22Rv1 (cell line): Measurements from ENCODE around the gene CTR9.
A peak's percentile ranks its signal among the peaks of the same experiment; 100 is the strongest.

Experiments
- H3K27ac ChIP-seq: fragments of 450-650 bp; 2 replicates; pipeline ENCODE4 v1.5.1; 2017
- CTCF ChIP-seq: fragments of 450-650 bp; IDR thresholded peaks from 2 replicates; pipeline ENCODE4 v1.5.1; 2017; ENCODE audit warnings: mild to moderate bottlenecking
- ZFX ChIP-seq: fragments of 450-650 bp; IDR thresholded peaks from 2 replicates; pipeline ENCODE4 v1.6.1; 2017; ENCODE audit warnings: antibody characterized with exemption, borderline replicate concordance

Gene CTR9

DNA sequence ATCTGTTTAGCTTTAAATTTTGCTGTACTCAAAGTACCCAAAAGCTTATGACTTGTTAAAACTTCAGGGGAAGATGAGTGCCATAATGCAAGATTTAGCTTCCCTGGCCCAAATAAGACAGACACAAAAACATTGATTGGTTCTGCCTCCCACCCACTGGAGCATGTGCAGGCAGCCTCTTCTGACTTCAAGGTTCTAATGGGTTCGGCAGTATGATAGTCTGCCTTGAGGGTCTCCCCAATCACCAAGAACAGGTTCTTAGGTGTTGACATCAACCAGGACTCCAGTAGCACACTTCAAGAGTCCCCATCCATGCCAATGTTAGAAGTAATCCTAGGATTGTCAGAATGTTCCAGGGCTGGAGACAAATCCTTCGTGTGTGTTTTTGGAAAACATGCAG lies 45.1 kb downstream of the CTR9 start:
- TF ChIP-seq ZFX (no peak), CTCF (no peak)
- peak overlapping the region; percentile 38 for H3K27ac ChIP-seq

DNA sequence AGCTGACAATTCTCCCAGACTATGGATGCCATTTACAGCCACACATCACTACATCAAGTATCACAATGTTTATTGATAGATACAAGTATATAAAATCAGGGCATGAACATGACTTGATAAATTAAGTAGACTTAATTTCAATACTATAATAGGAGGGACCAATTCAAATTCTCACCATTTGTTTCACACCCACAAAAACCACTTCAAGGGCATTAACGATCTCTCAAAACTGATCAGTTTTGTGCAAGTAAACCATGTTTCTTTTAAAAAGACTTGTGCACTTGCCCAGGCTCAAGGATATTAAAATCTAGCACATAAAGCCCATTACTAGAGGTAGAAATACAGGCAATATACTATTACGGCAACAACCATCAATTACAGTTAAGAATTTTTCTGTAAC lies 46.0 kb downstream of the CTR9 start:
- TF ChIP-seq CTCF (no peak), ZFX (no peak)
- no peak overlapping the region for H3K27ac ChIP-seq

GRCh38 chr11:10797531-10797930 lies 46.5 kb downstream of the CTR9 start:
- H3K27ac ChIP-seq, result no peak overlapping the region
- no peak for TF ChIP-seq ZFX
- TF ChIP-seq CTCF, result no peak

- H3K27ac ChIP-seq, result no peak overlapping the region; the same call in 1 of the 2 replicates
- TF ChIP-seq ZFX (no peak), CTCF (no peak)
Measured at GRCh38 chr11:10798330-10798928, 47.4 kb downstream of the CTR9 start.

GRCh38 chr11:10800292-10800691 lies 49.2 kb downstream of the CTR9 start:
- H3K27ac ChIP-seq, result no peak overlapping the region
- no peak for TF ChIP-seq ZFX
- TF ChIP-seq CTCF, result no peak

DNA sequence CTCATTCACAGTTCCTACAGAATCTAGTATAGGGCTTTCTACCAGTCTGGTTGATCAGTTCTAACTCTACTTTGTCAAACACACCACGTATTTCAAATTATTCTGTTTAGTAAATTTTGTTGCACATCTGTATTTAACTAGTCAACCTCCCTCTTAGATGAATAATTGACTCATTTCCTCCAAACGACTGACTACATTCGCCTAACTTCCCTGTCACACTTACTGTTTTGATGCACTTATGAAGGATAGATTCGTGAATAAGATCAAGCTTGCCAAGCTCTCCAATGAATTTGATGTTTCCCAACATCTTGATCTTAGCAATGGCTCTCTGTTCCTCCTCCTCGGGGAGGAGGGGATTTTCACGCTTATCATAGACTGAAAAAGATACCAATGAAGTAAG lies 52.6 kb downstream of the CTR9 start:
- TF ChIP-seq CTCF, result no peak
- no peak for TF ChIP-seq ZFX

DNA sequence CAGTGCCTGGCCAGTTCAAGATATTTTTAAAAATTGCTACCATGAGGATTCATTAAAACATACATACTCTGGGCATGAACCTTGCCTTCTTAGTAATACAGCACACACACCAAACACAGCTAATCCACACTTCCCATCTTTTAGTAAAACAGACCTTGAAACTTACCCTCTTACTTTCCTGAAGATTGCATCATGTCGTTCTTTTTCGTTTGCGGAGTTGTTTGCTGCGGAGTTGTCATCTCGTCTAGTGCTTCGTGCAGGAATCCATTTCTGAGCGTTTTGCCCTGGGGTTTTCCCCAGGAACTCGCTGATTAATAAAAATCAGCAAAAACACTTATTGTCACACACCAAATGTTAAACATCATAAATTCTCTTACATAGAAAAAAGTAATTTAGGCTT lies 54.7 kb downstream of the CTR9 start:
- peak overlapping the region; percentile 98; the same call in 1 of the 2 replicates for H3K27ac ChIP-seq
- TF ChIP-seq CTCF, result no peak
- TF ChIP-seq ZFX, result no peak

More for the DNA sequence above, 52.6 kb downstream of the CTR9 start:
- peak overlapping the region; percentile 11; the same call in 1 of the 2 replicates for H3K27ac ChIP-seq
